Measurements from ENCODE around the gene CLCN4.

The CLCN4 gene

DNA sequence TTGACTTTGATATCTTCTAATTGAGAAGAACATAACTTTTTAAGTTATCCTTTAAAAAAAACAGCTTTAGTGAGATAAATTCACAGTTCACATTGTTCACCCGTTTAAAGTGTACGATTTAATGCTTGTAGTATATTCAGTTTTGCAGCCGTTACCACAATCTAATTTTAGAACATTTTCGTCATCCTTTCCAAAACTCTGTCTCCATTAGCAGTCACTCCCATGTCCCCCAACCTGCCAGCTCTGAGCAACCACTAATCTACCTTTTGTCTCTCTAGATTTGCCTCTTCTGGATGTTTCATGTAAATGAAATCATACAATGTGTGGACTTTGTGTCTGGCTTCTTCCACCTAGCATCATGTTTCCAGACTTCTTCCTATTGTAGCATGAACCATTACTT is 38.6 kb downstream of the CLCN4 start:
- Histone ChIP-seq H4K20me1 (ENCODE audit: insufficient read depth, low read length) (no peaks in the 10 kb centered on the region), H3K36me3 (ENCODE audit: insufficient read depth, low read length) (no peaks in the 10 kb centered on the region), H3K27me3 (ENCODE audit: insufficient read depth, low read length) (no peaks in the 10 kb centered on the region), H3K79me2 (ENCODE audit: insufficient read depth, low read length) (no peaks in the 10 kb centered on the region), H3K9me2 (ENCODE audit: low read depth, low read length) (no peaks in the 10 kb centered on the region), H3K4me2 (ENCODE audit: low read length) (no peak overlapping the region), H3K4me1 (ENCODE audit: insufficient read depth, low read length, severe bottlenecking) (peaks cover 18% of the 10 kb centered on the region), H3K9ac (ENCODE audit: low read length) (no peak overlapping the region), H3F3A (ENCODE audit: insufficient read depth, low read length) (no peaks in the 10 kb centered on the region; the same call in 1 of the 2 replicates), H3K9me3 (ENCODE audit: low read length) (no peaks in the 10 kb centered on the region), H2AFZ (ENCODE audit: low read length) (no peak overlapping the region), H3K4me3 (ENCODE audit: low read depth, low read length, poor library complexity, severe bottlenecking) (no peak overlapping the region), H3K27ac (ENCODE audit: low read depth, low read length, poor library complexity, severe bottlenecking) (no peak overlapping the region)
- TF ChIP-seq, protein P1, sequence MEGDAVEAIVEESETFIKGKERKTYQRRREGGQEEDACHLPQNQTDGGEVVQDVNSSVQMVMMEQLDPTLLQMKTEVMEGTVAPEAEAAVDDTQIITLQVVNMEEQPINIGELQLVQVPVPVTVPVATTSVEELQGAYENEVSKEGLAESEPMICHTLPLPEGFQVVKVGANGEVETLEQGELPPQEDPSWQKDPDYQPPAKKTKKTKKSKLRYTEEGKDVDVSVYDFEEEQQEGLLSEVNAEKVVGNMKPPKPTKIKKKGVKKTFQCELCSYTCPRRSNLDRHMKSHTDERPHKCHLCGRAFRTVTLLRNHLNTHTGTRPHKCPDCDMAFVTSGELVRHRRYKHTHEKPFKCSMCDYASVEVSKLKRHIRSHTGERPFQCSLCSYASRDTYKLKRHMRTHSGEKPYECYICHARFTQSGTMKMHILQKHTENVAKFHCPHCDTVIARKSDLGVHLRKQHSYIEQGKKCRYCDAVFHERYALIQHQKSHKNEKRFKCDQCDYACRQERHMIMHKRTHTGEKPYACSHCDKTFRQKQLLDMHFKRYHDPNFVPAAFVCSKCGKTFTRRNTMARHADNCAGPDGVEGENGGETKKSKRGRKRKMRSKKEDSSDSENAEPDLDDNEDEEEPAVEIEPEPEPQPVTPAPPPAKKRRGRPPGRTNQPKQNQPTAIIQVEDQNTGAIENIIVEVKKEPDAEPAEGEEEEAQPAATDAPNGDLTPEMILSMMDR (IDR thresholded peaks at IDR 0.05; ENCODE audit: low read length) = no peak
- TF ChIP-seq EZH2 (IDR thresholded peaks at IDR 0.05; ENCODE audit: borderline replicate concordance, low read length) = no peak

DNA sequence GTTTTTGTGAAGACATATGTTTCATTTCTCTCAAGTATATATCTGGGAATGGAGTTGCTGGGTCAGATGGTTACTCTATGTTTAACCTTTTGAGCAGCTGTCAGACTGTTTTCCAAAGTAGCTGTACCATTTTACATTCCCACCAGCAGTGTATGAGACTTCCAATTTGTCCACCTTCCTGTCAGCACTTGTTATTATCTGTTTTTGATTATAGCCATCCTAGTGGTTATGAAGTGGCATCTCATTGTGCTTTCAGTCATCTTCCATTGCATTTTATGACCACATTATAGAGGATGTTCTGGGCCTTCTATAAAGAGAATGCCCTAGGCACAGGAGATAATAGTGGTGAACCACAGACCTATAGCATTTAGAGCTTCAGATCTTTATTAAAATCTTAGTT is 39.2 kb downstream of the CLCN4 start:
- TF ChIP-seq EZH2 (IDR thresholded peaks at IDR 0.05; ENCODE audit: borderline replicate concordance, low read length) = no peak
- TF ChIP-seq, protein P1 (IDR thresholded peaks at IDR 0.05; ENCODE audit: low read length) = no peak
- Histone ChIP-seq H3K79me2 (ENCODE audit: insufficient read depth, low read length) (no peaks in the 10 kb centered on the region), H3K9me2 (ENCODE audit: low read depth, low read length) (no peaks in the 10 kb centered on the region), H2AFZ (ENCODE audit: low read length) (no peak overlapping the region), H3F3A (ENCODE audit: insufficient read depth, low read length) (no peaks in the 10 kb centered on the region; the same call in 1 of the 2 replicates), H4K20me1 (ENCODE audit: insufficient read depth, low read length) (no peaks in the 10 kb centered on the region), H3K27me3 (ENCODE audit: insufficient read depth, low read length) (no peaks in the 10 kb centered on the region), H3K4me2 (ENCODE audit: low read length) (no peak overlapping the region), H3K27ac (ENCODE audit: low read depth, low read length, poor library complexity, severe bottlenecking) (no peak overlapping the region), H3K36me3 (ENCODE audit: insufficient read depth, low read length) (no peaks in the 10 kb centered on the region), H3K9ac (ENCODE audit: low read length) (no peak overlapping the region), H3K4me3 (ENCODE audit: low read depth, low read length, poor library complexity, severe bottlenecking) (no peak overlapping the region), H3K9me3 (ENCODE audit: low read length) (no peaks in the 10 kb centered on the region), H3K4me1 (ENCODE audit: insufficient read depth, low read length, severe bottlenecking) (peaks cover 18% of the 10 kb centered on the region)

GRCh38 chrX:10197279-10198210 is 40.8 kb downstream of the CLCN4 start:
- no peaks in the 10 kb centered on the region for H3K36me3 ChIP-seq (ENCODE audit: insufficient read depth, low read length)
- no peaks in the 10 kb centered on the region for H4K20me1 ChIP-seq (ENCODE audit: insufficient read depth, low read length)
- H3F3A ChIP-seq (ENCODE audit: insufficient read depth, low read length) = no peaks in the 10 kb centered on the region; the same call in 1 of the 2 replicates
- H2AFZ ChIP-seq (ENCODE audit: low read length) = no peak overlapping the region
- H3K9me3 ChIP-seq (ENCODE audit: low read length) = no peaks in the 10 kb centered on the region
- H3K9me2 ChIP-seq (ENCODE audit: low read depth, low read length) = no peaks in the 10 kb centered on the region
- H3K27ac ChIP-seq (ENCODE audit: low read depth, low read length, poor library complexity, severe bottlenecking) = no peak overlapping the region
- H3K4me3 ChIP-seq (ENCODE audit: low read depth, low read length, poor library complexity, severe bottlenecking) = no peak overlapping the region
- H3K27me3 ChIP-seq (ENCODE audit: insufficient read depth, low read length) = no peaks in the 10 kb centered on the region
- no peak overlapping the region for H3K9ac ChIP-seq (ENCODE audit: low read length)
- H3K4me2 ChIP-seq (ENCODE audit: low read length) = no peak overlapping the region
- TF ChIP-seq, protein P1 (IDR thresholded peaks at IDR 0.05; ENCODE audit: low read length) = no peak
- no peak for TF ChIP-seq EZH2 (IDR thresholded peaks at IDR 0.05; ENCODE audit: borderline replicate concordance, low read length)
- H3K4me1 ChIP-seq (ENCODE audit: insufficient read depth, low read length, severe bottlenecking) = peaks cover 18% of the 10 kb centered on the region
- no peaks in the 10 kb centered on the region for H3K79me2 ChIP-seq (ENCODE audit: insufficient read depth, low read length)

All from OCI-LY1 (cell line).